Peyer's patch (tissue), 4 donors: Measurements from ENCODE around the gene BMPR2.

Source experiments
- POLR2A ChIP-seq, 2 donors: fragments of 450-650 bp; IDR thresholded peaks; one replicate each; pipeline ENCODE4 v1.5.1; 2017; ENCODE audit warnings: antibody characterized with exemption in 2 of 2, mild to moderate bottlenecking in 2 of 2, moderate library complexity in 2 of 2
- TF ChIP-seq, protein P1 (sequence below), 6 experiments: fragments of 450-650 bp in 4 of 6; fragments of 200-600 bp in 2 of 6; sonication (generic) in 1 of 6; IDR thresholded peaks; one replicate each; pipeline ENCODE4 v1.5.1; 2017 to 2019; ENCODE audit warnings: antibody characterized with exemption in 6 of 6, mild to moderate bottlenecking in 3 of 6, moderate library complexity in 1 of 6

DNA sequence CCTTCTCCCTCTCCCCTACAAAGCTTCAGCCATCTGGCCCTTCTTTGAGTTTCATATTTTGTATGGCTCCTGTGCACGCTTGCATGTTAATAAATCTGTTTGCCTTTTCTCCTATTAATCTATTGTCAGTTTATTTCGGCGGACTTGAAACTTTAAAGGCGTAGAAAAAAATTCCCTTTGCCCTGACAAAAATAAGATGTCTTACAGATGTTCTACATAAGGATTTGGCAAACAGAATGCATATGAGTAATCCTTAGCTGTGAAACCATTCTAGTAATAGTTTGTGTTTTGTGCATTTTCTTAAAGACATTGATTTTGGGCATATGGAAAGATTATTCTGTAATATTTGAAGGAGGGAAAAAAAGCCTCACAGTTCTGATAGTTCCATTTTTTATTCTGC, 15.0 kb upstream of the BMPR2 start:
- TF ChIP-seq, protein P1, sequence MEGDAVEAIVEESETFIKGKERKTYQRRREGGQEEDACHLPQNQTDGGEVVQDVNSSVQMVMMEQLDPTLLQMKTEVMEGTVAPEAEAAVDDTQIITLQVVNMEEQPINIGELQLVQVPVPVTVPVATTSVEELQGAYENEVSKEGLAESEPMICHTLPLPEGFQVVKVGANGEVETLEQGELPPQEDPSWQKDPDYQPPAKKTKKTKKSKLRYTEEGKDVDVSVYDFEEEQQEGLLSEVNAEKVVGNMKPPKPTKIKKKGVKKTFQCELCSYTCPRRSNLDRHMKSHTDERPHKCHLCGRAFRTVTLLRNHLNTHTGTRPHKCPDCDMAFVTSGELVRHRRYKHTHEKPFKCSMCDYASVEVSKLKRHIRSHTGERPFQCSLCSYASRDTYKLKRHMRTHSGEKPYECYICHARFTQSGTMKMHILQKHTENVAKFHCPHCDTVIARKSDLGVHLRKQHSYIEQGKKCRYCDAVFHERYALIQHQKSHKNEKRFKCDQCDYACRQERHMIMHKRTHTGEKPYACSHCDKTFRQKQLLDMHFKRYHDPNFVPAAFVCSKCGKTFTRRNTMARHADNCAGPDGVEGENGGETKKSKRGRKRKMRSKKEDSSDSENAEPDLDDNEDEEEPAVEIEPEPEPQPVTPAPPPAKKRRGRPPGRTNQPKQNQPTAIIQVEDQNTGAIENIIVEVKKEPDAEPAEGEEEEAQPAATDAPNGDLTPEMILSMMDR (IDR thresholded peaks at IDR 0.05): no peak
- no peak for TF ChIP-seq POLR2A (IDR thresholded peaks at IDR 0.05)
